ENCODE data around the gene OR8G1. TPM values are rescaled to one million over a fixed set of nuclear protein-coding genes. Genes with fewer than 3 reads are reported as not detected.
A peak's percentile ranks its signal among the peaks of the same experiment; 100 is the strongest.

OR8G1 gene
- total RNA-seq, 1 experiment from 2014 or later, result not detected

DNA sequence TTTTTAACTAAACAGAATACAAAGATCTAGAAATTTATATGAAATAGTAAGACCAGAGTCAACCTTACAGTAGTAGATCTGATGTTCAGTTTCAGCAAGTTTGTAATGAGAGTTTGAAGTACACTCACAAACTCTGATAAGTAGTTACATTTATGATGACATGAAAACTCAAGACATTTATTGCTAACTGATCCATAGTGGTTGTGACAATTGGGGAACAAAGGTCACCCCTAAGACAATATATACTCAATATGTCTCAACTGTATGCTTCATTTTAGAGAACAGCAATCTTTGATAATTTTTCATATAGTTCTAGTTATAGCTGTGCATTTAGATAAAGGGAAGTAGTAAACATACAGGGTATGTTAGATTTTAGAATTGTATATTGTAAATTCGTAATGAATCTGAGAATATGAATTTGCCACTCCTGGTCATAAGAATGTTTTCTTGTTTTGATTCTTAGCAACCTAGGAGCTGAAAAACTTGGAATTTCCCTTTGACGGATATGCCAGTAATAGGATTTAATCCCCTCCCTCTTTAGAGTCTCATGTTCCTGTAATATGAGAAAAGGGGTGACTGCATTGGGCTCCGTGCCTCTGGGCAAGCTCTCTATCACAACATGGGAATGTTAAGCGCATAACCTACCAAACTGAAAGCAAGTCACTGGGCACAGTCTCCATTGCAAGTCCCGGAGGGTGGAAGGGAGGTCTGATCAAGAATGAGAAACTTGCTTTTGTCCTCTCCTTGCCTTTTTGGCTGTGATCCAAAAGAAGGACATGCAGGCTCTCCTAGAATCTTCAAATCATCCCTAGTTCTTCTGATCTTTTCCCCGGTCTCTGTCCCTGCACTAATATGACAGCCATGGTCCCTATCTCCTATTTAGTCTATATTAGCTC is 46.4 kb upstream of the OR8G1 start:
- peak; percentile 56 for DNase-seq (ENCODE audit: low spot score)
- peak overlapping the region; percentile 31 for H3K27ac ChIP-seq (ENCODE audit: low read depth, low read length, poor library complexity, severe bottlenecking)
- H3K27me3 ChIP-seq (replicated peaks; ENCODE audit: insufficient read depth, low read depth, low read length, poor library complexity), result no peaks in the 10 kb centered on the region
- ChIA-PET POLR2A (ENCODE audit: low non-redundant PET) (no interaction called here), CTCF (interaction anchor here (0.6 to 2.1 kb wide), 3 partner anchors 123 to 1676 kb away, joined by 6 to 38 read pairs (median 14); no protein-coding TSS in a partner anchor)
- intact Hi-C loops (cut with micrococcal nuclease; ENCODE audit: unreplicated experiment), result loop anchor here (1.0 kb wide), 1 partner anchor 123 kb away; no protein-coding TSS in a partner anchor
- TF ChIP-seq, protein P1, sequence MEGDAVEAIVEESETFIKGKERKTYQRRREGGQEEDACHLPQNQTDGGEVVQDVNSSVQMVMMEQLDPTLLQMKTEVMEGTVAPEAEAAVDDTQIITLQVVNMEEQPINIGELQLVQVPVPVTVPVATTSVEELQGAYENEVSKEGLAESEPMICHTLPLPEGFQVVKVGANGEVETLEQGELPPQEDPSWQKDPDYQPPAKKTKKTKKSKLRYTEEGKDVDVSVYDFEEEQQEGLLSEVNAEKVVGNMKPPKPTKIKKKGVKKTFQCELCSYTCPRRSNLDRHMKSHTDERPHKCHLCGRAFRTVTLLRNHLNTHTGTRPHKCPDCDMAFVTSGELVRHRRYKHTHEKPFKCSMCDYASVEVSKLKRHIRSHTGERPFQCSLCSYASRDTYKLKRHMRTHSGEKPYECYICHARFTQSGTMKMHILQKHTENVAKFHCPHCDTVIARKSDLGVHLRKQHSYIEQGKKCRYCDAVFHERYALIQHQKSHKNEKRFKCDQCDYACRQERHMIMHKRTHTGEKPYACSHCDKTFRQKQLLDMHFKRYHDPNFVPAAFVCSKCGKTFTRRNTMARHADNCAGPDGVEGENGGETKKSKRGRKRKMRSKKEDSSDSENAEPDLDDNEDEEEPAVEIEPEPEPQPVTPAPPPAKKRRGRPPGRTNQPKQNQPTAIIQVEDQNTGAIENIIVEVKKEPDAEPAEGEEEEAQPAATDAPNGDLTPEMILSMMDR (conservative IDR thresholded peaks at IDR 0.05; ENCODE audit: low read depth, low read length), result no peak
- no peak for TF ChIP-seq EZH2 (IDR thresholded peaks at IDR 0.05; ENCODE audit: borderline replicate concordance, low read depth, low read length, poor library complexity, severe bottlenecking)
- H3K4me1 ChIP-seq (ENCODE audit: insufficient read depth, low read length, poor library complexity, severe bottlenecking), result peaks cover 15% of the 10 kb centered on the region
- H3K4me3 ChIP-seq (ENCODE audit: low read depth, low read length, poor library complexity, severe bottlenecking), result no peak overlapping the region
- H3K36me3 ChIP-seq (ENCODE audit: insufficient read depth, low read length, poor library complexity, severe bottlenecking), result no peaks in the 10 kb centered on the region
- no TSS peak for BruUV-seq (replicated peaks)
- H3K9me3 ChIP-seq (ENCODE audit: low read depth, low read length, poor library complexity, severe bottlenecking), result no peaks in the 10 kb centered on the region

DNA sequence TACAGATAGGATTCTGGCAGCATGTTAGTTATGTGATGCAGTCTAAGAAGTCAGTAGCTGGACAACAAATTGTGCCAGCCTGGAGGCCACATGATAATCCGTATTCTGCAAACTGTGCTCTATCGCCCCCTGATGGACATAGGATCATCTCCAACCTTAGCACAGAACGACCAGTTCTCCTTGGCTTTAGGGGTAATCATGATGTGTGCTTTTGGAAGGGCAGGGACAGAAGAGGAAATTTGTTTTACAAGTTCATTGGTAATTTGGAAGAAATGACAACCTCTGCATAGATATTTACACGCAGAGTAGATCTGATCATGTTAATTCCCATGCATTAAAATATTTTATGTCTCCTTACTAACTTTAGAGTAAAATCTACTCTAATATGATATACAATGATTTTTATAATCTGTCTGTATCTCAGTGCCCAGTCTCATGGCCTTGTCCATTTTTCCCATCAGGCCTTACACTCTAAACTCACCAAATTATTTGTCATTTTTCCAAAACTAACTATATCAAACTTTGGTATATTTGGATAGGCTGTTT is 45.6 kb upstream of the OR8G1 start:
- intact Hi-C loops (cut with micrococcal nuclease; ENCODE audit: unreplicated experiment), result loop anchor here (1.0 kb wide), 1 partner anchor 124 kb away; no protein-coding TSS in a partner anchor

DNA sequence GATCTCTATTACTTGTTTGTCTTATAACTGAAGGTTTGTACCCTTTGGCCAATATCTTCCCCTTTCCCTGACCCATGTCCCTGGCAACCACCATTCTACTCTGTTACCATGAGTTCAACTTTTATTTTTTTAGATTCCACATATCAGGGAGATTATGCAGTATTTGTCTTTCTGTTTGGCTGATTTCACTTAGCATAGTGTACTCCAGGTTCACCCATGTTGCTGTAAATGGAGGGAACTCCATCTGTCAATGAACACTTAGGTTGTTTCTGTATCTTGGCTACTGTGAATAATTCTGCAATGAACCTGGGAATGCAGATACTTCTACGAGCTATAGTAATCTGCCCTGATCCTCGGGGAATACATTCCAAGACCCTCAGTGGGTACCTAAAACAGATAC is 42.9 kb upstream of the OR8G1 start:
- H3K9me3 ChIP-seq (ENCODE audit: low read depth, low read length, poor library complexity, severe bottlenecking), result no peaks in the 10 kb centered on the region
- peaks cover 15% of the 10 kb centered on the region for H3K4me1 ChIP-seq (ENCODE audit: insufficient read depth, low read length, poor library complexity, severe bottlenecking)
- H3K27ac ChIP-seq (ENCODE audit: low read depth, low read length, poor library complexity, severe bottlenecking), result no peak overlapping the region
- ChIA-PET POLR2A (ENCODE audit: low non-redundant PET) (no interaction called here), CTCF (interaction anchor here (1.0 kb wide), 1 partner anchor 127 kb away, joined by 4 read pairs; no protein-coding TSS in a partner anchor)
- no TSS peak for BruUV-seq (replicated peaks)
- intact Hi-C loops (cut with micrococcal nuclease; ENCODE audit: unreplicated experiment), result no loop called here
- H3K27me3 ChIP-seq (replicated peaks; ENCODE audit: insufficient read depth, low read depth, low read length, poor library complexity), result no peaks in the 10 kb centered on the region
- no peak for DNase-seq (ENCODE audit: low spot score)
- no peaks in the 10 kb centered on the region for H3K36me3 ChIP-seq (ENCODE audit: insufficient read depth, low read length, poor library complexity, severe bottlenecking)
- H3K4me3 ChIP-seq (ENCODE audit: low read depth, low read length, poor library complexity, severe bottlenecking), result no peak overlapping the region
- TF ChIP-seq, protein P1 (conservative IDR thresholded peaks at IDR 0.05; ENCODE audit: low read depth, low read length), result no peak
- TF ChIP-seq EZH2 (IDR thresholded peaks at IDR 0.05; ENCODE audit: borderline replicate concordance, low read depth, low read length, poor library complexity, severe bottlenecking), result no peak

More for the DNA sequence above, 45.6 kb upstream of the OR8G1 start:
- POLR2A ChIA-PET (ENCODE audit: low non-redundant PET), result no interaction called here
- no TSS peak for BruUV-seq (replicated peaks)
- DNase-seq (ENCODE audit: low spot score), result peak; percentile 89
- CTCF ChIA-PET, result interaction anchor here (0.6 to 2.1 kb wide), 3 partner anchors 124 to 1676 kb away, joined by 6 to 38 read pairs (median 14); no protein-coding TSS in a partner anchor
- H3K27ac ChIP-seq (ENCODE audit: low read depth, low read length, poor library complexity, severe bottlenecking), result peak overlapping the region; percentile 31
- H3K4me3 ChIP-seq (ENCODE audit: low read depth, low read length, poor library complexity, severe bottlenecking), result no peak overlapping the region
- no peaks in the 10 kb centered on the region for H3K27me3 ChIP-seq (replicated peaks; ENCODE audit: insufficient read depth, low read depth, low read length, poor library complexity)
- peaks cover 15% of the 10 kb centered on the region for H3K4me1 ChIP-seq (ENCODE audit: insufficient read depth, low read length, poor library complexity, severe bottlenecking)
- TF ChIP-seq, protein P1 (conservative IDR thresholded peaks at IDR 0.05; ENCODE audit: low read depth, low read length), result peak; percentile 95
- no peak for TF ChIP-seq EZH2 (IDR thresholded peaks at IDR 0.05; ENCODE audit: borderline replicate concordance, low read depth, low read length, poor library complexity, severe bottlenecking)
- H3K36me3 ChIP-seq (ENCODE audit: insufficient read depth, low read length, poor library complexity, severe bottlenecking), result no peaks in the 10 kb centered on the region
- H3K9me3 ChIP-seq (ENCODE audit: low read depth, low read length, poor library complexity, severe bottlenecking), result no peaks in the 10 kb centered on the region

Measured in A673 (cell line).